D721Med (cell line): ENCODE results near the gene AMMECR1.

Source experiments
- DNase-seq: peaks from one replicate; pipeline ENCODE4 v3.0.0; 2011; ENCODE audit warnings: low spot score; ENCODE audit not compliant: insufficient read length
- FAIRE-seq: peaks from 2 replicates; lab custom pipeline; 2011; peaks lifted over from hg19 to GRCh38; lab: Jason Lieb, UNC
- CTCF ChIP-seq: IDR thresholded peaks from 2 replicates; pipeline ENCODE4 v1.5.1; 2012; ENCODE audit warnings: mild to moderate bottlenecking, control low read depth; ENCODE audit not compliant: insufficient read depth; ENCODE audit errors: missing control alignments

Gene AMMECR1

GRCh38 chrX:110204986-110205385 lies 112.9 kb downstream of the AMMECR1 start:
- FAIRE-seq: peak; percentile 61
- TF ChIP-seq CTCF: no peak
- DNase-seq: no peak

- FAIRE-seq (no peak), DNase-seq (no peak)
- no peak for TF ChIP-seq CTCF
Observed at GRCh38 chrX:110201799-110202198, 116.1 kb downstream of the AMMECR1 start.

- no peak for DNase-seq
- no peak for FAIRE-seq
Observed at GRCh38 chrX:110194977-110195376, 122.9 kb downstream of the AMMECR1 start.

GRCh38 chrX:110192516-110192915 lies 125.4 kb downstream of the AMMECR1 start:
- no peak for TF ChIP-seq CTCF
- DNase-seq (no peak), FAIRE-seq (no peak)

More at GRCh38 chrX:110194977-110195376, 122.9 kb downstream of the AMMECR1 start:
- TF ChIP-seq CTCF: no peak

- TF ChIP-seq CTCF: no peak
- DNase-seq (no peak), FAIRE-seq (no peak)
Observed at GRCh38 chrX:110188701-110189558, 129.0 kb downstream of the AMMECR1 start.

GRCh38 chrX:110183314-110183713 lies 134.6 kb downstream of the AMMECR1 start:
- no peak for FAIRE-seq
- no peak for DNase-seq
- no peak for TF ChIP-seq CTCF

- no peak for TF ChIP-seq CTCF
- no peak for FAIRE-seq
- DNase-seq: no peak
Observed at GRCh38 chrX:110182865-110183264, 135.0 kb downstream of the AMMECR1 start.
